Activated CD4-positive, CD25-positive, alpha-beta regulatory T cell (primary cell): ENCODE results near the gene TTC6.

ENCODE experiments used
- DNase-seq, 4 experiments: peaks; one replicate each; lab custom pipeline; 2025; lab: John Stamatoyannopoulos, UW

Gene TTC6

DNA sequence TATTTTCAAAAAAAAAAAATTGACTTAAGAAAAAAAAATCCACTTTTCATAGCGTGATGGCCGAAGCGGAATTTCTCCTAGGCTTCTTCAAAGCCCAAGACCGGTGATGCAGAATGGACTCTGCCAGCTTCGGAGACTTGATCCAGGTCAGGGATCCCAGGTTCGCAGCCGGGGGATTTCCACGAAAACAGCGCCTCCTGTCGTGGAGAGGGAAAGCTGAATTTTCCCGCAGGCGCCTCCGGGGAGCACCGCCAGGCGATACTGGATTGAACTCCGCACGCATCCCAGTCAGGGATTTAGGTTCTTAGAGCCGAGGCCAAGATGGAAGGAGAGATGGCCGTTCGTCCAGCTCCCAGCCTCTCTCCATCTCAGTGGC is 2.1 kb downstream of the TTC6 start:
- no peak for DNase-seq

DNA sequence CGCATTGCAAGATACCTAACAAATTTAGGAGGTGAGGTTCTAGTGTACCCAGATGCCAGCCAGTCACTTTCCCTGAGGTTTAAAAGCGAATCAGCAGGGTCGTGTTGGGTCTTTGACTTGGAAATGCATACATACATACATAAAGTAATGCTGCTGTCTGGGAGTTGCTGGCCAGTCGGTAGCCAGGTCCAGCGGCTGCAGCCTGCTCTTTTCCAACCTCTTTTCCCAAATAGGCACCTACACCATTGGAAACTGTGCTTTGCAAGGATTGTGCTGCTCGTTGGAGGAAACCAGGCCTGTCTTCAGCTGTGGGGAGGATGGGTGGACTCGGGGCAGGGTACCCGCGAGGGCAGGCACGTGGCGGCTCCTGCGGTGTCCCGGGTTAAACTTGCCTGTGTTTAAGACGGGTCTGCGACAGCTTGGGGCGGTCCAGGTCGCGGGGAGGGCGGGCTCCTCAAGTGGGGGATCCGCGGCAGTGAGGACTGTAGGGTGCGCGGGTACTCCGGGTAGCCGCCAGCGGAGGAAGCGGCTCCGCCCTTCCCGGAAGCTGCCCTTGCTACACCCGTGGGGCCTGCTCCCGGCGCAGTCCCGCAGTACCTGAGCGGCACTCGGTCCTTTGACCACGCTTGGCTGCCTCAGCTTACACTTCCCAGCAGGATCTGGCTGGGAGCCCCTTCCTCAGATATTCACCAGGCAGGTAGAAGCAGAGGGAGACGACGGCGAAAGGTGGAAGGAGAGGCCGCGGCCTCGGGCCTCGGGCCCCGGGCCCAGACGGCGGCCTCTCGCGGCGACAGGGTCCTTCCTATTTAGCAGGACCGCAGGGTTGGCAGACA is 2.7 kb downstream of the TTC6 start:
- DNase-seq: no peak

DNA sequence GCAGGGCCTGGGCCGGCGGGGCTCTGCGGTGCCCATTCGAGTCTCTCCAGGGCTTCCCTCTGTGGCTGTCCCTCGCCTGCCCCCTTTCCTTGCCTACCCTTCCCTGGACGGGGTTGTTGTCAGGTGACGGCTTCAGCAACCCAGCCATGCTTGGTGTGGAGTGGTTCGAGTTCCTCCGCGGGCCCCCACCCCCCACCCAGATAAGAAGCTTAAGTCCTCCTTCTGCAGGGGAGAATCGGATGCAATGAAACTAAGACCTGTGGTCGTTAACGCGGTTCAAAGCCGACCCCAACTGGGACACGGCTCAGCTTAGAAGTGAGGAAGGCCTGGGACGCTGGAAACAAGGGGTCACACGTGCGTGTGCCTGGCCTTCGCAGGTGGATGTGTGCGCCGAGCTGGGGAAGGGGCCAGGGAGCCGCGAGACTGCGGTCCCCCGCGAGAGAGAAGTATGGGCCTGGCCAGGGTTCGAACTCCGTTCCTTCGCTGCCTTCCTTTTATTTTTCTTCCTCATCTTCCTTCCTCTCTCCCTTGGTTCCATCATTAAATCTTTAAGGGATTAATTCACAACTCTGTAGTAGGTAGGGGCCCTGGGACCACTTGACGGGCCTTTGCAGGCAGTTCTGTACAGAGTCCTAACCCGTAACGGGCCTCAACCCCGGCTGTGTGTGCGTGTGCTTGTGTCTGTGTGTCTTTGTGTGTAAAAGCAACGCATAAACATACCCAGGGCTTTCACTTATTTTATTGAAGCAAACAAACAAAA is 3.5 kb downstream of the TTC6 start:
- DNase-seq: no peak

DNA sequence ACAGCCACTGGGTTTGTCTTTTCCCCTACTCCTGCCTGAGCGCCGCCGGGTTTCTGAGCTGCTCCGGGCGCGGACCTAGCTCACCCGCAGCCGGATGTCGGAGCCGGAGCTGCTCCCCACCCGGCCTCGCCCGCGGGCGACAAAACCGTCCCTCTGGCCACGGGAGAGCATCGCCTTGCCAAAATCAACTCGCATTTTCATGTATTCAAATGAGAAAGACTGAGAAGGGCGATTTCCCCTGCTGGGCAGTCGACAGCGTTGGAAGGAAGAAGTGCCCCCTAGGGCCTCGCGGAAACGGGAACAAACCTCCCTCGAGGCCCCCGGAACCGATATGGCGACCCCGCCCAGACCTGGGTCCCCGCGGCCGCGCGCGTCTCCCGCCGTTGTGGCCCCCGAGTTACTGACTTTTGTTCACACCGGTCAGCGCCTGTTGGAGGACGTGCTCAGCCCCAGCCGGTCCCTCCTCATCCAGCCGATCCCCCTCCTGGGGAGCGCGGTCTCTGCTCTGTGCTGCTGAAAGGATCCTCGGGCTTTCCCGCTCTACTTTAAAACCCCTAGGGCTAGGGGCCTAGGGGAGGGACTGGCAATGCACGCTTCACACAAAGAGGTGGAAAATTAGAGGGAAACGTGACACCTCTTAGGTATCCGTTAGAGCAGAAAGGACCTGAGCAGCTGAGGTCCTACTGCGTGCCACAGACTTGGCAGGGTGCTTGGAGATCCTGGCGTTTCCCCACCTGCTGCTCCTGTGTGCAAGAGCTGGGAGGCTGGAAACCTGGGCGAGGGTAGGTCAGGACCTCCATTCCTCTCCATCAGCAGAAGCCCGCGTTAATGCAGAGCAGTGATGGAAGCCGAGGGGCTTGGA is 4.3 kb downstream of the TTC6 start:
- no peak for DNase-seq

DNA sequence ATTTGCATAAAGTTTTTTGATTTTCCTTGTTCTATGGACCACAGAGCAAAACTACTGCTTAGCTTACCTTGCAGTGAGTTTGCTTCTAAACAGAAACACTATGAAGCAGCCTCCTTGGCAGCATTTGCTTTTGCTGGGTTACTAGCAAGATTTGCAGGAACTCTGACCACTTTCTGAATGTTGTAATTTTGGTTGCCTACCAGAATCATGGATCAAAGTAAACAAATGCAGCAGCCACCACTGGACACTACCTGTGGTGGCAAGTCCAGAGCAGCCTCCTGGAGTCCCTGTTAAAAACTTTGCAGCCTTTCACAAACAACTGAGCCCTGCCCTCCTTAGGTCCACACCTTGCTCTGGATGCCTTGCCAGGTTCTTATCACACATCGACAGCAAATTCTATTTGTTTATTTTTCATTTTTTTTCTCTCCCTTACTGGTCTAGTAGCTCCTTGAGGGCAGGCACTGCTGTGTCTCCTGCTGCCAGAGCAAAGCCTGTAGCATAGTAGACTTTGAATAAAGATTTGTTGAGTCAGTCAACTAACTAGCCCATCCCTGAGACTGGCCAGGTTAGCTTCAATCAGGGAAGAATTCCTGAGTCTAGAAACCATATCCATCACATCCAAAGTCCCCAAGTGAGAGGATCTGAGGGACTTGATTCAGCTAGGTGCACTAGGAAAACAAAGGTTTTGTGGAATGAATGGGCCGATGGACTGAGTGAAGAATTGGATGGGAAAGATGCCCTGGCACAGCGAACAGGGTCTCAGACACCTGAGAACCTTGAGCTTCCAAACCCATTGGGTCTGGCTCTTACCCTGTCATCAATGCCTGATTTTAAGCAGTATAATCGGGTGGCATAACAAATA is 5.7 kb downstream of the TTC6 start:
- no peak for DNase-seq

DNA sequence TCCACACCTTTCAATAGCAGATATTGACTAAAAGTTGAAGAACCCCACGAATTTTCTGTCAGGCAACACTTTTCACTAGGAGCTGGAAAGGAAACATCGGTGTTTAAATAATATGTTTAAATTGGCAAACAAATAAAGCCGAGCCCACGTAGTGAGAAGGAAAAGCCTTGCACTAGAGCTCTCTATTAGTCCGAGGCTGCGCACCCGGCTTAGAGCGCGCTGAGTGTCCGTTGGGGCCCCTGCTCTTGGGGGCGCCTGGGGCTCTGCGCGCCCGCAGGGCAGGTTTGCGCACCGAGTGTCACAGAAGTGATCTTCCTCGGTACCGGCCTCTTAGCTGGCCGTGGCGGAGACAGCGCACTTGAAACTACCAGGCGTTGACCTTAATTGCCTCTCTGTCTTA is 6.4 kb downstream of the TTC6 start:
- DNase-seq: no peak

DNA sequence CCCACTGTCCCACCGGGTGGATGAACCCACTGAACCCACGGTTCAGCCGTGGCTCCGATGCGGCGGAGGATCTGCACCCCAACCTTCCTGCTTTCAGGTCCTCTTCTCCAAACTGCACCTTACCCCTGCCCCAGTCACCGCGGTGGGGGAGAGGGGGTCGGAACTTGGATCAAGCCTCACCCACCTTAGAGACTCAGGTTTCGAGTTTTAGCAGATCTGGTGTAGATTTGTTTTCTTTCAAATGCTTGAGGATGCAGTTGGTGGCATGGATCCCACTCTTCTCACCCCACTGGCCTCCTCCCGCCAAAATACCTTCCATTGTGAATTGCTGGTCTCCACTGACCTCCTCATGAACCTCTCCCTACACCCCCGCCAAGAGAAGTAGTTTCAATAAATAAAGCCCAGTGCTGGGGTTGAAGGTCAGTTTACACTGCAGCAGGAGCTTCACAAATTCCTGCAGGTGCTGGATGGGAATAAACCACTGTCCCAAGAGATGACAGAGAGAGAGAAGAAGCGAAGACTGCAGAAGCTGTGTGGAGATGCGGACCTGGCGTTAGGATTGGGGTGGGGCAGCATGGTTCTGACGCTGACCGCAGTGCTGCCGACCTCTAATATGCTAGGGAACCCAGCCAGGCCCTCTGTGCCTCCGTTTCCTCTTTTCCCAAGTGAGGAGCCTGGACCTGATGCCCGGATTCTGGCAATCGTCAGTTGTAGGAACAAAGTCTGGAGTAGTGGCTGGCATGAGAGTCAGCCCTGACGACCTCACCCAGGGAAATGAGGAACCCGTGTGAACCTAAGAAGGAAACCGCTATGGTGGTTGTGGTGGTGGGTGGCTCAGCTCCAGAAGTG is 7.4 kb downstream of the TTC6 start:
- DNase-seq: no peak

DNA sequence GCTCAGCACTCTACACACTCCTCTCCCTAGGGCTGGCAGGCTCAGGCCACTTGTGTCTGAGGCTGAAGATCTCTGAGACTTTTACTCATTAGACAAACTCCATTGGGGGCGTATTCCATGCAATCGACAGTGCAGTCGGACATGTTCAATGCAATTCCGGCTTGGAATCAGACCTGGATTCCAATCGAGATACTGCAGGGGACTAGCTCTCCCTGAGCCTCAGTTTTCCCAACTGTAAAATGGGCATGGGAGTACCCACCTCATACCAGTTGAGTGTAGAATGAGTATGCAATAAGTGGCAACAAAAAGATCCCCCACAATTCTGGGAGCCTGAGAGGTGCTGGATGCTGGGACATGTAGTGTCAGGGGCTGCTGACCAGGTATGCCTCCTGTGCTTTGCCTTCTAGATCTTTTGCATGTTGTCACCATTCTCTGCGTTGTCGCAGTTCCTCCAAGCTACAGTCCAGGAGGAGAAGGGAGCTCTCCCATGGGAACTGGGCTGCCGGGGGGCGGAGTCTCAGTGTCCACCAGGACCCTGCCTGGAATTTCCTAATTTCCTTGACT is 8.3 kb downstream of the TTC6 start:
- no peak for DNase-seq

DNA sequence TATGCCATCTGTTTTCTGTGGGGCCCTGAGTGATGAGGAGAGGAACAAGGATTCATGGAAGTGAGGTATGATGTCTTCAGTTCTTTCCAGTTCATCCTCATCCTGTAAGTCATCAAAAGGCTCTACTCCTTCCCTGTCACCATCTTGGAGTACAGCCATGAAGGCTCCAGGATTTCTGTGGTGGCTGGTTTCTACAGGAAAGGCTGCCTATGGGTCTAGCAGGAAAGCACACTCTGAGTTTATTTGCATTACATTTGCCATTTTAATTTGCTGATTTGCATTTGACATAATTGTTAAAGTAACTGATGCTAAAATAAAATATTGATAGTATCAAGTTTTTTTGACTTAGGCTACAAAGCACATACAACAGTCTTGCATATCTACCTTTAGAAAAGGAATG is 11.2 kb downstream of the TTC6 start:
- no peak for DNase-seq

DNA sequence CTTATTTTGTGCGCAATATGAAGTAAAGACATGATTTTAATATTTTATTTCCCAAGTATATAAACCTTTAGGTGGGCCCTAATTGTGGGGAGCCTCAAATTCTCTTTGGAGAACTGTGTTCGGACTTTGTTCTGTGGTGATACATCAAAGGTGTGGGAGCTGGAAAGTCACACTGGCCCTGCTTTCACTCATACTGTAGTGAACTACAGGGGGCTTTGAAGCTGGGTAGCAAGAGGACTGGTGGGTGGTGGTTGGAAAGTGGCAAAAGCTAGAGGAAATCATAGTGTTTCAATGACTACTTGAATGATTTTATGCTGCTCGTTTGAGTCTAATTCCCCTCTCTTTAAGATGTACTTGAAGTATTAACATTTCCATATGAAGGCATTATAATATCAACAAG is 13.2 kb downstream of the TTC6 start:
- no peak for DNase-seq

DNA sequence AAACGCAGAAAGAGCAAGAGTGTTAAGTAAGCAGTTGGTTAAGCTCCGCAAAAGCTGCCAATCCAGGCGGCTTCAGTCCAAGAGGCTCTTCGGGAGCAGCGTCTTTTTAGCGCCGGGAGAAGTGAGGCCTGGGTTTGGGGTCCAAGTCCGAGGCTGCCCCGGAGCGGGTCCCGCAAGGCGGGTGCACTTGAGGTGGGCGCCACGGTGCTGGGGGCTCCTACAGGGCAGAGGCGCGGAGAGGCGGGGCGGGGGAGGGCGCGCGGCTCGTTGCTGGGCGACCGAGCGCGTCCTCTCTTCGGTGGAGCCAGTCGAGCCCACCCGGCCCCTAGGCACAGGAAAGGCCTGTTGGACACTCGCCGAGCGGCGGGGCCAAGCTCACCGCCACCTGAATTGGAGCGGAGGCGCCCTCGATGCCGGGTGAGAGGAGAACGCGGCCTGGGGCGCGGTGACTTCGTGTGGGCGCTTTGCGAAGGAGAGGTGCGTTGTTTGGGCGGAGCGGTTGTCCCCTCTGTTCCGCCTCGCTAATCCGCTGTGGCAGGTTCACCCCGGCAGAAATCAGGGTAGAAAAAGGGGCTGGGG is 15.6 kb downstream of the TTC6 start:
- DNase-seq: no peak

DNA sequence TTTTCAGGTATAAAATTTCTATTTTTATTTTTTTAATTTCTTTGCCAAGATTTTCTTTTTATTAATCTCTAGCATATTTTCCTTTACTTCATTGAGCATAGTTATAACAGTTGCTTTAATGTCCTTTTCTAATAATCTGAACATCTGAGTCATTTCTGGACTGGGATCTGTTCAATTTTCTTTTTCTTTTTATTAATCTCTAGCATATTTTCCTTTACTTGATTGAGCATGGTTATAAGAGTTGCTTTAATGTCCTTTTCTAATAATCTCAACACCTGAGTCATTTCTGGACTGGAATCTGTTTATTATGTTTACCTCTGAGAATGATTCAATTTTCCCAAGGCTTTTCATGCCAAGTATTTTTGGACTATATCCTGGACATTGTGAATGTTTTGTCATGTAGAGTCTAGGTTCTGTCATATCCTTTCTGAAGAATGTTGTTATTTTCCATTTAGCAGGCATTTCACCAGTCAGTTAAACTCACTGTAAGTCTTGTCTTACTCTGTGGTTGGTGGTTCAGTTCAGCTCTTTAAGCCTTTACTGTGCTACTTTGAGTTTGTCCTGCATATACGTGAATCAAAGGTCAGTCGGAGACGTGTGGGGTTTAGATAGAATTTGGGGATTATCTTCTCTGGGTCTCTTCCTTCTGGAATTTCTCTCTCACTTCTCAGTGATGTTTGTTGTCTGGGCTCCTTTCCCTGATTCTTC is 20.3 kb downstream of the TTC6 start:
- DNase-seq: no peak

DNA sequence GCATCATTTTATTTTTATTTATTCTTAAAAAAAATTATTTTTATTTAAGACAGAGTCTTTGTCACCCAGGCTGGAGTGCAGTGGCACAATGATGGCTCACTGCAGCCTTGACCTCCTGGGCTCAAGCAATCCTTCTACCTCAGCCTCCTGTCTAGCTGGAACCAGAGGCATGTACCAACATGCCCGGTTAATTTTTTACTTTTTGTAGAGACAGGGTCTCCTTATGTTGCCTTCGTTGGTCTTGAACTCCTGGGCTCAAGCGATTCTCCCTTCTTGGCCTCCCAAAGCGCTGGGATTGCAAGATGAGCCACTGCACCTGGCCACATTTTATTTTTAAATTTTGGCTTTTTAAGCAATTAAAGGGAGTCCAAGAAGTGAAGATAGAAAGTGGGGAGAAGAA is 21.4 kb downstream of the TTC6 start:
- no peak for DNase-seq

DNA sequence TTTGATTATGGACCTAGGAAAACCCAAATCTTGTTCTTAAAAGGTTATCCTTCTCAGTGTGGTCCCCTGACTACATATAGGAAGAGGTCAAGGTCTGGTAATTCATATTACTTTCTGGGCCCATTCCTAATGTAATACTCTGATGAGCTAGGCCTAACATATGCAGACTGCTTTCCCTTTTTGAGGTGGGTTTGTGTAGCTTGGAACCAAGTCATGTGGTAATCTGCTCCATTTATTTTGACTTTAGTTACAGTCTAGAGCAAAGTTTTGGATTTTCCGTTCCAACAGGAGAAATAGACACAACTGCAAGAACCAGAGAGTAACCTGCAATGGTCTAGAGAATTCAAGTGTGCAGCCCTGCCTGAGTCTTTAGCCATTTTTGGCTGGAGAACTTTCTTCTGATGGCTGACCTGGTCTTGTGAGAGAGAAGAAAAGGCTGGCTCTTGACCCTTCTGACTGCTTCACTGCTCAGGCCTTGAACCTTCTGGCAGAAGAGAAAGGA is 22.5 kb downstream of the TTC6 start:
- DNase-seq: no peak

DNA sequence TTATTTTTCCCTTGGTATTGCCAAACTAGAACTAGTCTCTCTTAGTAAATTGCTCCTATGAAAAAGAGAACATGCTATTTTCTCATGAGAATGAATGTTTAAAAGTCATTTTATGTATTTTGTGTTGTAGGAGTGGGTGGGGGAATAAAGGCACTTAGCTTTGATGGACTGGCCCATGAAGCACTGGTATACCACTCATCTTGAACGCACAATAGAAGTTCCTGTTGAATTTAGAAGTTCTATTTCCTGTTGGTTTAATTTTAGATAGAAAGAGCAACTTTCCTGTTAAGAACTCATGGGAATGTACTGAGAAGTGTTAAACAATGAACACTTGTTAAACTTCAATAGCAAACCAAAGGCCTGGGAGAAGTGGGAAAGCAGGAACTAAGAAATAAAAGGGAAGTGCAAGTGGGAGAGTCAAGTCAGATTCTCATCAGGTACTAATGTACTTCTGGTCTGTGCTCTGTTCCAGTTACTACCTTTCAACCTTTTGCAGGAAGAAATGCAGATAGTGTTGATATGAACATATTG is 23.1 kb downstream of the TTC6 start:
- no peak for DNase-seq

DNA sequence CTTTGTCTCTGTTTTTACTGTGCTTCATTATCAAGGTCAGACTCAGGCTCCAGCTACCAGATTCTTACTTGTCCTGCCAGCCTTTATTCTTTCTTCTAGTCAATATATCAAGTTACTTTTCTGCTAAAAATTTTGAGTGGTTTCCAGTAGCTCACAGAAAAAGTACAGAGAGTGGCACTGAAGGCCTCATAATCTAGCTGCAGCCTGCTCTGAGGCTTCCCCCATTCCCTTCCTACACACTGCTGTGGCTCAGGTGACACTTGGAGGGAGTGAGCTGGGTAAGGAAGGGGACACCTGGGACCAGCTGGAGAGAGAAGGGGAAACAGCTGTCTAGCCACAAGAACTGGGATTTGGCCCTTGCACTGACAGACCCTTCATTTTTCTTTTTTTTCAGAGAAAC is 25.4 kb downstream of the TTC6 start:
- DNase-seq: no peak

DNA sequence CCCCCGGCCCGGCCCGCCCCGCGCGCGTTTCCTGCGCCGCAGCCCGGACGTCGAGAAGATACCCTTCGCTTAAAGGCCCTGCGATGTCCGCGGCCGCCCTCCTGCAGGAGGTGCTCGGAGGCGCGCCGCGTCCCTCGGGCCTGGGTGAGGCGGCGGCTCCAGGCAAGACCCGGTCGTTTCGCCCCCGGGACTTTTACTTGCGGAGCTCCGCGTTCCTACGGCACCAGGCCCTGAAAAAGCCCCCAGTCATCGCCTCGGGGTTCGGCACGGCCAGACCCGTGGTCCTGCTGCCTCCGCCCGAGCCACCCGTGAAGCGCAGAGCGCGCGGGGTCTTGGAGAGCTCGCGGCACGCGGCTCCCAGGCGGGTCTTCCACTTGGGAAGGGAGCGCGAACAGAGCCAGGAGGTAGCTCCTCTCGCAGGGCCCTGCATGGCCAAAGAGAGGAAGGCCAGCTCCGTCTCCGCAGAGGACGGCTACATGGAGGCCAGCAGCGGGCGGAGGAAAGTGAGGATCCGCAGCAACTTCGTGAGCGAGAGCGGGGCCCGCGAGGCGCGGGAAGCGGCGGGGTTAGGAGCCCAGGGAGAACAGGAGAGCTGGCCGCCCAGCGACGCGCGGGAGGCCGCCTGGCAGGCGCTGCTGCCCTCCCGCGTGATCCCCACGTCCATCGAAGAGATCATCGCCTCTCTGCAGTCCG is 26.9 kb downstream of the TTC6 start:
- DNase-seq: no peak

DNA sequence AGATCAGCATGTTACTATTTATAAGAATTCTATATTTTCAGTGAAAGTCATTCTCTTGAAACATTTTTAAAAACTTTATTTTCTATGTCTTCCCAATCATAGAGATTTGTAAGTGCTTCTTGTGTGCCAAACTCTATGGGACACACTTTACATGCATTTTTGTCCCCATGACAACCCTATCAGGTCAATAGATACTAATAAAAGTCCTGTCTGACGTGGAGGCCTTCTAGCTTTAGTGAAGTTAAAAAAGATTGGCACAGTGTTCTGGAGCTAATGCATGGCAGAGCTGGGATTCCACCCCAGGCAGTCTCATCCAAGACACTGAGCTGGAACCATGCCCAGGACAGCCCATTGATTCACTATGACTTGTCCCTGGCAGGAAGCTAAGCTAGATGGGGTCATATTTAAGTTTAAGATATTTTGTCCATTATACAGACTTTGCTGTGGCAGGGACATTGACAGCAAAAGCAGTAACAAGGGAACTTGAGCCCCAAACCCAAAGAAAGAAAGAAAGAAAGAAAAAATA is 28.1 kb downstream of the TTC6 start:
- DNase-seq: no peak
